ENCODE data around the gene KRT17. TPM values are rescaled to one million over a fixed set of nuclear protein-coding genes. Genes with fewer than 3 reads are reported as not detected.

The KRT17 gene
- total RNA-seq, 2 donors from 2014 or later: not detected

DNA sequence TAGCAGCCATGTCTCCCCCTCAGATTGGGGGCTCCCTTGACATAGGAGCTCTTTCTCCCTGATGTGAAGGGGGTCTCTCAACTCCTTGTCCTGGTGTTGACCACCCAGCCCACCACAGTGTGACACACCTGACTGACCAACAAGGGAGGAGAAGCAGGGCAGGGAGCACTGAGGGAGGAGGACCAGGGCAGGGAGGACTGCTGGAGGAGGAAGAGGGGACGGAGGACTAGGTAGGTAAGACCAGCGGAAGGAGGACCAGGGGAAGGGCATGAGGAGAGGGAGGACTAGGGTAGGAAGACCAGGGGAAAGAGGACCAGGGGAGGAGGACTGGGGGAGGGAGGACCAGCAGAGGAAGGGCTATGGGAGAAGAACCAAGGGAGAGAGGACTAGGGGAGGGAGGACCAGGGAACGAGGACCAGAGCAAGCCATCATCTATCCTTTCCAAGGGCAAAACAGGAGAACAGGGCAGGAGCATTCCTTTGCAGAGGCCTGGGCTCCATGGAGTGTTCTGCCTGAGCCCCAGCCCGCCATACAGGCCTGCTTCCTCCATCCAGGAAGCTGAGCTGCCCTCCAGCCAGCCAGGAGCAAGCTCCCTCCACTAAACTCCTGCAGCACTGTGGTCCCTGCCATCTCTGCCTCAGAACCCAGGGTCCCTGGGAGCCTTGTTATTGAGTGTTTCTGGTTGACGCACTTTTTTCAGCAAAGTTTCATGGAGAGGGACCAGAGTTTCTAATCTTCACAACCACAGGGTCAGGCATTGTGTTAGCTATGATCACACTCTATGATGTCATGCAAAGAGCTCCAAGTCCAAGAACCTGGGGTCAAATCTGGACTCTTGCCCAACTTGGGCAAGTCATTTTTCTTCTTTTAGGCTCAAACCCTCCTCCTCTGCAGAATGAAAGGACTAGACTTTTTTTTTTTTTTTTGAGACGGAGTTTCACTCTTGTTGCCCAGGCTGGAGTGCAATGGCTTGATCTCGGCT is 15.4 kb upstream of the KRT17 start:
- H3K9me3 ChIP-seq (ENCODE audit: control insufficient read depth, low read length): no peaks in the 10 kb centered on the region
- H3K4me1 Mint-ChIP-seq: peaks cover 10% of the 10 kb centered on the region
- H3K4me3 Mint-ChIP-seq: no peak overlapping the region
- no peaks in the 10 kb centered on the region for H3K27me3 ChIP-seq (ENCODE audit: control insufficient read depth, insufficient read depth, low read length, poor library complexity, severe bottlenecking)
- 89 to 100% methylated on average over 2 to 7 of the region's 7 CpGs for WGBS, 2 experiments (ENCODE audit: insufficient coverage in 1 of 2, insufficient read length in 1 of 2)
- H3K4me1 ChIP-seq (ENCODE audit: control insufficient read depth, insufficient read depth, low read length): no peaks in the 10 kb centered on the region
- TF ChIP-seq, protein P1, sequence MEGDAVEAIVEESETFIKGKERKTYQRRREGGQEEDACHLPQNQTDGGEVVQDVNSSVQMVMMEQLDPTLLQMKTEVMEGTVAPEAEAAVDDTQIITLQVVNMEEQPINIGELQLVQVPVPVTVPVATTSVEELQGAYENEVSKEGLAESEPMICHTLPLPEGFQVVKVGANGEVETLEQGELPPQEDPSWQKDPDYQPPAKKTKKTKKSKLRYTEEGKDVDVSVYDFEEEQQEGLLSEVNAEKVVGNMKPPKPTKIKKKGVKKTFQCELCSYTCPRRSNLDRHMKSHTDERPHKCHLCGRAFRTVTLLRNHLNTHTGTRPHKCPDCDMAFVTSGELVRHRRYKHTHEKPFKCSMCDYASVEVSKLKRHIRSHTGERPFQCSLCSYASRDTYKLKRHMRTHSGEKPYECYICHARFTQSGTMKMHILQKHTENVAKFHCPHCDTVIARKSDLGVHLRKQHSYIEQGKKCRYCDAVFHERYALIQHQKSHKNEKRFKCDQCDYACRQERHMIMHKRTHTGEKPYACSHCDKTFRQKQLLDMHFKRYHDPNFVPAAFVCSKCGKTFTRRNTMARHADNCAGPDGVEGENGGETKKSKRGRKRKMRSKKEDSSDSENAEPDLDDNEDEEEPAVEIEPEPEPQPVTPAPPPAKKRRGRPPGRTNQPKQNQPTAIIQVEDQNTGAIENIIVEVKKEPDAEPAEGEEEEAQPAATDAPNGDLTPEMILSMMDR (conservative IDR thresholded peaks at IDR 0.05): no peak
- H3K27ac Mint-ChIP-seq: no peak overlapping the region
- H3K27ac ChIP-seq (ENCODE audit: low read depth, low read length): no peak overlapping the region
- peaks cover 4% of the 10 kb centered on the region for H3K27me3 Mint-ChIP-seq (ENCODE audit: insufficient read depth)
- no peak for DNase-seq
- no peaks in the 10 kb centered on the region for H3K9me3 Mint-ChIP-seq
- H3K4me3 ChIP-seq (ENCODE audit: low read length): no peak overlapping the region
- H3K36me3 Mint-ChIP-seq (ENCODE audit: low read depth): no peaks in the 10 kb centered on the region
- no peaks in the 10 kb centered on the region for H3K36me3 ChIP-seq (ENCODE audit: control insufficient read depth, insufficient read depth, low read length)
- no peak overlapping the region for H3K9ac ChIP-seq (ENCODE audit: extremely low read depth, low read length, poor library complexity, severe bottlenecking)

DNA sequence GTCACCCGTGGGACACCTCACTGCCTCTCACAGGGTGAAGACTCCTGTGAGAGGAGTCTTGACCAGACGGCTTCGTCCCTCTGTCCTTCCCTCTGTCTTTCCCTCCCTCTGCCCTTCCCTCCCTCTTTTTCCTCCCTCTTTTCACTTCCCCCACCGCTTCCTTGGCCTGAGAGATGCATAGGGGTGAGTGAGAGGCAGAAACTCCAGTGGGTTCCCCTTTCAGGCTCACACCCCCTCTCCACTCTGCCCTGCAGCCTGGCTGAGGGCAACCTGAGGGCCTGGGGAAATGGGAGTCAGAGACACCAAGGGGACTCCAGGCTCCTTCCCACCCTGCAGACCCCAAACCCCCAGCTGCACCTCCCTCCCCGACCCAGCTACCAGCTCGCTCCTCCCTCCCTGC is 14.6 kb upstream of the KRT17 start:
- WGBS, 2 experiments (ENCODE audit: insufficient coverage in 1 of 2, insufficient read length in 1 of 2): 78 to 86% methylated on average over 2 to 6 of the region's 6 CpGs
- H3K27ac Mint-ChIP-seq: no peak overlapping the region

DNA sequence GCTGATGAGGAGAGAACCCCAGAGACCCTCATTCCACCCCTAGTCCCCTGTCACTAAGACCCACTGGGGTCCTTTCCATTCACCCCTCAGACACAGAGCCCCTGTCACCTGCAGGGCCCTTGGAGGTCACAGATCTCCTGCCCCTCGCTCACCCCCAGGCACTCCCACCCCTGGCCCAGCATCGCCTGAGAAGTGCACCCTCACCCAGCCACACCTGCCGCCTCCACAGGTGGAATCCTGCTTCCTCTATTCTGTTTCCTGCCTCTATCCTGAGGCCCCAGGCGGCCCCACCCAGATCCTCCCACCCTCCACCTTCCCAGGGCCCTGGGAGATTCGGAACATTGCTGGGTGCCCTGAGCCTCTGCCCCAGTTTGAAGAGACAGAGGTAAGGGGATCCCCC is 13.8 kb upstream of the KRT17 start:
- H3K27me3 ChIP-seq (ENCODE audit: control insufficient read depth, insufficient read depth, low read length, poor library complexity, severe bottlenecking): no peaks in the 10 kb centered on the region
- 67 to 89% methylated on average over 1 to 5 of the region's 5 CpGs for WGBS, 2 experiments (ENCODE audit: insufficient coverage in 1 of 2, insufficient read length in 1 of 2)
- Mint-ChIP-seq H3K9me3 (no peaks in the 10 kb centered on the region), H3K4me1 (peaks cover 10% of the 10 kb centered on the region), H3K4me3 (no peak overlapping the region), H3K27me3 (ENCODE audit: insufficient read depth) (peaks cover 4% of the 10 kb centered on the region), H3K27ac (peak overlapping the region; percentile 26), H3K36me3 (ENCODE audit: low read depth) (no peaks in the 10 kb centered on the region)
- no peaks in the 10 kb centered on the region for H3K36me3 ChIP-seq (ENCODE audit: control insufficient read depth, insufficient read depth, low read length)
- no peak overlapping the region for H3K9ac ChIP-seq (ENCODE audit: extremely low read depth, low read length, poor library complexity, severe bottlenecking)
- no peaks in the 10 kb centered on the region for H3K4me1 ChIP-seq (ENCODE audit: control insufficient read depth, insufficient read depth, low read length)
- H3K27ac ChIP-seq (ENCODE audit: low read depth, low read length): no peak overlapping the region
- no peaks in the 10 kb centered on the region for H3K9me3 ChIP-seq (ENCODE audit: control insufficient read depth, low read length)
- no peak for DNase-seq
- TF ChIP-seq, protein P1 (conservative IDR thresholded peaks at IDR 0.05): no peak
- H3K4me3 ChIP-seq (ENCODE audit: low read length): no peak overlapping the region

More for the DNA sequence above, 14.6 kb upstream of the KRT17 start:
- Mint-ChIP-seq H3K4me3 (no peak overlapping the region), H3K27me3 (ENCODE audit: insufficient read depth) (peaks cover 4% of the 10 kb centered on the region), H3K4me1 (peaks cover 10% of the 10 kb centered on the region), H3K36me3 (ENCODE audit: low read depth) (no peaks in the 10 kb centered on the region), H3K9me3 (no peaks in the 10 kb centered on the region)
- Histone ChIP-seq H3K4me1 (ENCODE audit: control insufficient read depth, insufficient read depth, low read length) (no peaks in the 10 kb centered on the region), H3K9me3 (ENCODE audit: control insufficient read depth, low read length) (no peaks in the 10 kb centered on the region), H3K36me3 (ENCODE audit: control insufficient read depth, insufficient read depth, low read length) (no peaks in the 10 kb centered on the region), H3K27ac (ENCODE audit: low read depth, low read length) (no peak overlapping the region), H3K27me3 (ENCODE audit: control insufficient read depth, insufficient read depth, low read length, poor library complexity, severe bottlenecking) (no peaks in the 10 kb centered on the region), H3K4me3 (ENCODE audit: low read length) (no peak overlapping the region), H3K9ac (ENCODE audit: extremely low read depth, low read length, poor library complexity, severe bottlenecking) (no peak overlapping the region)
- TF ChIP-seq, protein P1 (conservative IDR thresholded peaks at IDR 0.05): no peak
- DNase-seq: no peak
